ENCODE measurements around the gene CD300LB.
"Not testable (repeated sequence)": the region's sequence is repeated elsewhere in the genome, so short reads cannot be mapped to it uniquely, and the experiment has no call there.

Gene CD300LB

GRCh38 chr17:74488276-74488675 lies 43.0 kb downstream of the CD300LB start:
- not testable (repeated sequence) for DNase-seq

GRCh38 chr17:74485841-74486240 lies 45.4 kb downstream of the CD300LB start:
- DNase-seq: no peak

- no peak for DNase-seq
Observed at GRCh38 chr17:74485022-74485743, 46.1 kb downstream of the CD300LB start.

GRCh38 chr17:74484066-74484465 lies 47.2 kb downstream of the CD300LB start:
- no peak for DNase-seq

GRCh38 chr17:74481621-74482020 lies 49.7 kb downstream of the CD300LB start:
- DNase-seq: no peak

GRCh38 chr17:74480290-74480689 lies 51.0 kb downstream of the CD300LB start:
- DNase-seq: no peak

- DNase-seq: no peak
Observed at GRCh38 chr17:74478420-74479100, 52.7 kb downstream of the CD300LB start.

- no peak for DNase-seq
Observed at GRCh38 chr17:74477411-74477810, 53.9 kb downstream of the CD300LB start.

GRCh38 chr17:74475189-74475588 lies 56.1 kb downstream of the CD300LB start:
- DNase-seq: no peak

- no peak for DNase-seq
Observed at GRCh38 chr17:74474043-74474792, 57.1 kb downstream of the CD300LB start.

GRCh38 chr17:74473294-74473693 lies 58.0 kb downstream of the CD300LB start:
- no peak for DNase-seq

GRCh38 chr17:74472890-74473289 lies 58.4 kb downstream of the CD300LB start:
- no peak for DNase-seq

- no peak for DNase-seq
Observed at GRCh38 chr17:74471341-74471740, 59.9 kb downstream of the CD300LB start.

Measured in fibroblast of skin of abdomen (primary cell).